SK-N-SH treated with all-trans-retinoic acid at 6 μM for 48 hours (cell line): ENCODE measurements around the gene RBPMS2.

Source experiments
- CREB5 ChIP-seq: fragments of 250-450 bp; sonication (Bioruptor Pico); IDR thresholded peaks from 2 replicates; pipeline ENCODE4 v1.5.1; 2020; ENCODE audit warnings: low read depth, mild to moderate bottlenecking, moderate library complexity
- ISL1 ChIP-seq: fragments of 250-450 bp; sonication (Bioruptor Pico); IDR thresholded peaks from 2 replicates; pipeline ENCODE4 v2.1.2; 2022; ENCODE audit warnings: mild to moderate bottlenecking, moderate library complexity
- PATZ1 ChIP-seq: fragments of 250-450 bp; sonication (Bioruptor Pico); IDR thresholded peaks from 2 replicates; pipeline ENCODE4 v1.8.0; 2020; ENCODE audit warnings: mild to moderate bottlenecking, moderate library complexity, borderline replicate concordance
- RARB ChIP-seq: fragments of 250-450 bp; sonication (Bioruptor Pico); IDR thresholded peaks from 2 replicates; pipeline ENCODE4 v1.8.0; 2021; ENCODE audit warnings: mild to moderate bottlenecking, moderate library complexity
- TCF4 ChIP-seq: fragments of 250-450 bp; sonication (Bioruptor Pico); IDR thresholded peaks from 2 replicates; pipeline ENCODE4 v1.8.0; 2021; ENCODE audit warnings: mild to moderate bottlenecking, moderate library complexity, borderline replicate concordance
- TOX ChIP-seq: fragments of 250-450 bp; sonication (Bioruptor Pico); IDR thresholded peaks from 2 replicates; pipeline ENCODE4 v1.8.0; 2021; ENCODE audit warnings: mild to moderate bottlenecking, moderate library complexity, borderline replicate concordance
- ZFP30 ChIP-seq: fragments of 450-650 bp; formaldehyde crosslinking; IDR thresholded peaks from 2 replicates; pipeline ENCODE4 v1.5.0; 2022; ENCODE audit warnings: mild to moderate bottlenecking, moderate library complexity
- ZNF8 ChIP-seq: fragments of 450-650 bp; formaldehyde crosslinking; IDR thresholded peaks from 2 replicates; pipeline ENCODE4 v1.5.0; 2020; ENCODE audit warnings: mild to moderate bottlenecking, moderate library complexity

- TF ChIP-seq CREB5 (no peak), ISL1 (CRISPR knock-in tag) (no peak), ZNF8 (CRISPR knock-in tag) (no peak), RARB (CRISPR knock-in tag) (no peak), ZFP30 (CRISPR knock-in tag) (no peak), PATZ1 (CRISPR knock-in tag) (no peak), TCF4 (CRISPR knock-in tag) (no peak), TOX (no peak)
These were observed 28.1 kb upstream of the RBPMS2 start for GRCh38 chr15:64803526-64803925.
